Dermis microvascular lymphatic vessel endothelial cell (primary cell): ENCODE measurements around the gene CASP4. TPM values are rescaled to one million over a fixed set of nuclear protein-coding genes. Genes with fewer than 3 reads are reported as not detected.
"Not testable (repeated sequence)": the region's sequence is repeated elsewhere in the genome, so short reads cannot be mapped to it uniquely, and the experiment has no call there.

ENCODE experiments used
- DNase-seq, 2 donors: peaks; one replicate each; pipeline versions ENCODE4 v3.0.0 to v3.0.0-alpha.2; 2010; ENCODE audit warnings: low read depth in 2 of 2
- total RNA-seq: library from RNA; depleted of rRNA; stranded (reverse); fragments of >200 nt; gene quantifications from 2 replicates; pipeline ENCODE4 v1.2.1, GENCODE V29; 2014

Gene CASP4
- total RNA-seq, 1 donor from 2014 or later, result 177 TPM

DNA sequence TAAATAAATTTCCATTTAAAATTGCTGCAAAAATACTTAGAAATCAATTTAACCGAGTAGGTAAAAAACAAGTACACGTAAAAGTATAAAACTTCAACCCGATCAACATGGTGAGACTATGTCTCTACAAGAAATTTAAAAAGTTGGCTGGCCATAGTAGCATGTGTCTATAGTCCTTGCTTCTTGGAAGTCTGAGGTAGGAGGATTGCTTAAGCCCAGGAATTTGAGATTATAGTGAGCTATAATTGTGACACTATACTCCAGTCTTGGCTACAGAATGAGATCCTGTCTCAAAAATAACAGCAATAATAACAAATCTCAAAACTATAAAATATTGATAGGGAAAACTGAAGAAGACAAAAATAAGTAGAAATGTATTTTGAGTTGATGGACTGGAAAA, 11.1 kb downstream of the CASP4 start:
- DNase-seq, result no peak

DNA sequence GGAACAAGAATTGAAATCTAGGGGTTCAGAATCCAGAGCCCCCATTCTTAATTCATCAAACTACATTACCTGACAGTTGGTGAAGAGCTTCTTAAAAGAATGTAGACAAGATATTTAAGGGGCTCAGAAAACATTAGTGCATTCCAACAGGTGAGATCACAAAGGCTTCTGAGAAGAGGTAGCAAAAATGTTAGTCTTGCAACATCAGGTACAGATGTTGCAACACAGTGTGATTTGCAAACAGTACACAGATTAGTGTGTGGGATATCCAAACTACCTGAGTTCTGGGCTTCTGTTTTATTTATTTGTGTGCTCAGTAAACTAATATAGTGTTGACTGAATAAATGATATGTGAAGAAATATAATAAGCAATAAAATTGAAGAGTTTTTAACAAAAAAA, 11.8 kb downstream of the CASP4 start:
- DNase-seq, result no peak

DNA sequence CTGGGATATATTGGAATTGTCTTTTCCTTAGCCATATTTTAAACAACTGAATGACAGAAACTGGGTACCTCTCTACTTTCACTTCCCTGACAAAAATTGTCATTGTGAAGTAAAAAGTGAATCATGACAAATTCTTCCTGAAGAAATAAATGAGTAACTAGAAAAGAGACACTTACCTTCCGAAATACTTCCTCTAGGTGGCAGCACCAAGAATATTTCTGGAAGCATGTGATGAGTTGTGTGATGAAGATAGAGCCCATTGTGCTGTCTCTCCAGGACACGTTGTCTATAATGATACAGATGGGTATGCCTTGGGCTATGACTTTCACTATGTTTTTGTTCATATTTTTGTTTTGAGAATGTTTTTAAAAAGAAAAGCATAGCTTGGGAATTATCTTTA, 21.5 kb downstream of the CASP4 start:
- DNase-seq, result peak; percentile 65 to 78

DNA sequence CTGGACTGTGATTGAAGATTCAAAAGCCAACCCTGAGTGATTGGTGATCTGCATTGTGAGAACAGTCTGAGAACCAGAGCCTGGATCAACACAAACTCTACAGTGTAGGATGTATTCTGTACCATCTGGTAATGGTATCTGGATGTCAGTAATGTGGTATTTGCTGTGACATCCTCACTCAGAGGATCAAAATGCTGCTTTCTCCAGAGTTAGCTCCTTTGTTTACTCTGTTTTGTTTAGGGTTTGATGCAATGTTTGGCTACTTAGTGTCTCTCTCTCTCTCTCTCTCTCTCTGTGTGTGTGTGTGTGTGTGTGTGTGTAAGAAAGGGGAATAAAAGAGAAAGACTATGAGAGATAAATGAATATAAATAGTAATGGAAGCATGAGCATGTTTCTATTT, 24.3 kb downstream of the CASP4 start:
- no peak for DNase-seq

DNA sequence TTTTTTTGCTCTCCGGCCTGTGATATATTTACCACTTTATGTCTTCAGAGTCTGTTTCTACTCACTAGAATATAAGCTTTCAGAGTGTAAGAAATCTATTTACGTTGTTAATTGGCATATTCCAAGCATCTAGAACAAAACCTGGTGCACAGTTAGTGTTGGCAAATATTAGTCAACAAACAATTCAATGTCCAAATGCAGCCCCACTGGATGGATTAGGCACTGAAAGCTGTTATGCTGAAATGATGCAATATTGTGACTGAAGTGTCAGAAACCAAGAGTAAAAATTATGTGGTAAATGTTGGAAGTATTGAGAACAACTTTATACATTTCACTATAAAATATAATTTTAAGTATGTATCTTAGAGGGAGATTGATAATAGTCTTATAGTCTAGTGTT, 24.8 kb downstream of the CASP4 start:
- DNase-seq, result no peak

DNA sequence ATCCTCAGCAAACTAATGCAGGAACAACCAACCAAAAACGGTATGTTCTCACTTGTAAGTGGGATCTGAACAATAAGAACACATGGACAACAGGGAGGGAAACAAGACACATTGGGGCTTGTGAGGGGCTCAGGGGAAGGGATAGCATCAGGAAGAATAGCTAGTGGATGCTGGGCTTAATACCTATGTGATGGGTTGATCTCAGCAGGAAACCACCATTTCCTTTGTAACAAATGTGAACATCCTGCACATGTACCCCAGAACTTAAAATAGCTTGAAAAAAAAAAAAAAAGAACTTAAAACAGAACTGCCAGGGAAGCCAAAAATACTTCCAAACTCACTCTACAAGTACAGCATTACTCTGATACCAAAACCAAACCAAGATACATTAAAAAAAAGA, 33.8 kb downstream of the CASP4 start:
- DNase-seq, result peak in 1 of 2 donors; percentile 16

DNA sequence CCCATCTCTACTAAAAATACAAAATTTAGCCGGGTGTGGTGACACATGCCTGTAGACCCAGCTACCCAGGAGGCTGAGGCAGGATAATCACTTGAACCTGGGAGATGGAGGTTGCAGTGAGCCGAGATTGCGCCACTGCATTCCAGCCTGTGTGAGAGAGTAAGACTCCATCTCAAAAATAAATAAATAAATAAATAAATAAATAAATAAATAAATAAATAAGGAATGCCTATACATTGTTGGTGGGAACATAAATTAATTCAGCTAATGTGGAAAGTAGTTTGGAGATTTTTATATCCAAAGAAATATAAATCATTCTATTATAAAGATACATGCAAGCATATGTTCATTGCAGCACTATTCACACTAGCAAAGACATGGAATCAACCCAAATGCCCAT, 34.3 kb downstream of the CASP4 start:
- not testable (repeated sequence) for DNase-seq

DNA sequence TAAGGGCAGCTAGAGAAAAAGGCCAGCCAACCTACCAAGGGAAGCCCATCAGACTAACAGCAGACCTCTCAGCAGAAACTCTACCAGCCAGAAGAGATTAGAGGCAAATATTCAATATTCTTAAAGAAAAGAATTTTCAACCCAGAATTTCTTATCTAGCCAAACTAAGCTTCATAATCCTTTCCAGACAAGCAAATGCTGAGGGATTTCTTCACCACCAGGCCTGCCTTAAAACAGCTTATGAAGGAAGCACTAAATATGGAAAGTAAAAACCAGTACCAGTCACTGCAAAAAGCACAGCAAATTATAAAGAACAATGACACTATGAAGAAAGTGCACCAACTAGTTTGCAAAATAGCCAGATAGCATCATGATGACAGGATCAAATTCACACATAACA, 39.6 kb downstream of the CASP4 start:
- DNase-seq, result no peak

DNA sequence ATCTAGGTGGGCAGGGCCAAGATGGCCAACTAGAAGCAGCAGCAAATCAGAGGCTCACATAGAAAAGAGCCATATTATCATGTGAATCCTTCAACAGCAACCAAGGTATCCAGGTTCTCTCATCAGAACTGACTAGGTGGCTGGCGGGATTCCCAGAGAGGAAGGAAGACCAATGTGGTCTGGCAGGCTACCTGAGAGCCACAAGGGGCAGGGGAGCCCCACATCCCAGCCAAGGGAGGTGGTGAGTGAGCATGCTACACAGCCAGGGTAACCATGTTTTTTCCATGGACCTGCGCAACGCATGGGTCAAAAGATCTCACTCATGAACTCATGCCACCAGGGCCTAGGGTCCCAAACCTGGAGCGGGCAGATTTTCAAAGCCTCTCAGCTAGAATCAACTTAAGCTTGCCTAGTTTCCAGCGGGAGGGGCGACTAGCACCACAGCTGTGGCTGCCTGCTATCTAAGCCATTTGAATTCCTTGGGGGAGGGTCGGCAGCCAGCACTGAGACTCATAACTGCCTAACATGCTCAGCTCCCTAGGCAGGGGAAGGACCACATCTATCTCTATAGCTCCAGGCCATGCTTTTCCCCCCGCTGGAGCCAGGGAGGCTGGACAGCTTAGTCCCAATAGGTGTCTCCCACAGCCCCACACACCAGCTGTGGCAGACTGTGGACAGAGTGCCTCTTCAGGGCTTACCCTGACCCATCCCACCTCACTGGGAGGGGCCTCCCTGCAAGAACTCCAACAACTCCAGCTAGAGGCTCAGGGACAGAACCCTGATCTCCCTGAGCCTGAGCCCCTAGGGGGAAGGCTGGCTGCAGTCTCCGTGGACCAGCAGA, 41.4 kb downstream of the CASP4 start:
- peak; percentile 50 to 51 for DNase-seq

DNA sequence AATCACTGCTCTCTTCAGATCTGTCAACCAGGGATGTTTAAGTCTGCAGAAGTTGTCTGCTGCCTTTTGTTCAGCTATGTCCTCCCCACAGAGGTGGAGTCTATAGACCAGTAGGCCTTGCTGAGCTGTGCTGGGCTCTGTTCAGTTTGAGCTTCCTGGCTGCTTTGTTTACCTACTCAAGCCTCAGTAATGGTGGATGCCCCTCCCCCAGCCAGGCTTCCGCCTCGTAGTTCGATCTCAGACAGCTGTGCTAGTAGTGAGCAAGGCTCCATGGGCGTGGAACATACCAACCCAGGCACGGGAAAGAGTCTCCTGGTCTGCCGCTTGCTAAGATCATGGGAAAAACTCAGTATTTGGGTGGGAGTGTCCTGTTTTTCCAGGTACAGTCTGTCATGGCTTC, 42.5 kb downstream of the CASP4 start:
- no peak for DNase-seq

DNA sequence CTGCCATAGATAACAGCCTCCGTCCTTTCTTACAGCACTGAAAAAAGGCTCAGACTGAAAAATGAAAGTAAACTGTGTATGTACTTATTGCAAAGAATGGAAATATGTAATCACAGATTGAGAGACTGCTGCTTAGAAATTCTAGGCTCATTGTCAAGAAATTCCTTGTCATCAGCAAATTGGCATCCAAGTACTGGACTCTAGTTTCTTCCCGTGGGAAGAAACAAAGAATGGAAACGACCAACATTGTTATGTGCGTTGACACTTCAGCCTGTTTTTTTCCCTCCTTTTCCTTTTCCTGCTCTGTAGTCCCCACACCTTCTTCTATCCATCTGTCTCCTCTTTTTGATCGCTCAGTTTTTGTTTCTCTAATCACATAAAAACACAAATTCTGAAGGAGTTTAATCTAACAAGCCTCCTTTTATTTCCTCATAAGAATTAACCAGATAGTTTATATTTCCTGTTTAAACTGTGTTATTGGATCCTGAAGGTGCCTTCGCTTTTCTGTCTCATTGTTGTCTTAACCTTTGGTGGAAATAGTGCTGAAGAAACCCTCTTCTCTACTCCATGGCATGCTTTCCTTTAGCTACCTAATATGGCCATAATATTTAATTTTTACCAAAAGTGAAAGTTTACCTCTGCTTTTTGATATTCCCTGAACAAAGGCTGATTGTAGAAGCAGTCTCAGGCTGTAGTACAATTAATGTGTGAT, 50.1 kb downstream of the CASP4 start:
- DNase-seq, result peak; percentile 80 to 97

DNA sequence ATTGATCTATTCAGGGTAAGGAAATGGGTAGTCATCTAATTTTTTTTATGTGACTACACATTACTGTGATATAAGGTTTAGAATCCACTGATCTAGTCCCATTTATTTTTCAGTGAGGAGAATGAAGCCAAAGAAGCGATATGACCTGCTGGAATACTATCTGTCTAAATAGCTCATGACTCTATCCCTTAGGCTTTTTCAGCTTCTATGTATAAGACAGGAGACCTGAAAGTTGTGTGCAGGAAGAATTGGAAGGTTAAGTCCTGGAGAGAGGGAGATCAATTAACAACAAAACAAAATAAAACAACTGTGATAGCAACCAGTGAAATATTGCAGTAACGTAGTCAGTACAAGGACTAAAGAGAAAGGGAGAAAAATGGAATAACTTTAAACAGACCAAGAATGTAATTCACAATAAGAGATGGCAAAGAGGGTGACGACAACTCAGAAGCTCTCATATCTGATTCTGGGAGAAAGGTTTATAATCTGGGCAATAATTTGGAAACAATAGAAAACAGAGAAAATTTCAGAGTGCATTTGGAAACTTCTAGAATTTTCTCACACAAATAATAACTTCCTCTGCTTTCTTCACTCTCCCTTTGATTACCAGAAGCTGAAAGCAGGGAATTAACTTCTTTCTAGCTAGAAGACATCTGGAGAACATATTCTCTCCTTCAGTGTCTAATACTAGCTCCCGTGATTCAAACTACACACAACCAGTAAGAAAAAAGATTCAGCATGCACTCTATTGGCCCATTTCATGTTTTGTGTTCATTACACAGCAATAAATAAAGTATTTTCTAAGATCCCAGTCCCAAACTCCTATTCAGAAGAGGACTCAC, 50.9 kb downstream of the CASP4 start:
- DNase-seq, result no peak

DNA sequence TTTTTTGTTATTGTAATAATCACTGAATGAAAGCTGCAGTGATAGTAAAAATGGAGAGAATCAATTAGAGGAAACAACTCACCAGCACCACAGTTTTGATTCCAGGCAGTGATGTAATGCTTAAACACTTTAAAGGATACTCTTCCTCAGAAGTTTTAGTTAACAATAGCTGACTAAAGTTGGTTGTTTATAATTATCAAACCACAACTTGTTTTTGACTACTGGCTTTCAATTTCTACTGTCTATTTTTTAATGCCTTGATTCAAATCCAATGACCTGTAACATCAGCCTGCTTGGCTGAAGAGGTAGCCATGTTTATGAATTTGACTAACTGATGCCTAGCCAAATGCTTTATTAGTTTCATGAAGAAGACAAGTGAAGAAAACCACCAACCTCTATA, 51.9 kb downstream of the CASP4 start:
- DNase-seq, result peak in 1 of 2 donors; percentile 75

DNA sequence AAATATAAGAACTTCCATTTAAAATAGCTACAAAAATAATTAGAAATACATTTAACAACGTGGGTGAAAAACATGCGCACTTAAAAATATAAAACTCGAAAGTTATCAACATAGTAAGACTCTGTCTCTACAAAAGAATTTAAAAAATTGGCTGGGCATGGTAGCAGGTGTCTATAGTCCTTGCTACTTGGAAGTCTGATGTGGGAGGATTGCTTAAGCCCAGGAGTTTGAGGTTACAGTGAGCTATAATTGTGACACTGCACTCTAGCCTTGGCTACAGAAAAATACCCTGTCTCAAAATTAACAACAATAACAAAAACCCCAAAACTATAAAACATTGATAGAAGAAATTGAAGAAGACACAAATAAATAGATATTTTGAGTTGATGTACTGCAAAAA, 56.3 kb downstream of the CASP4 start:
- no peak for DNase-seq

DNA sequence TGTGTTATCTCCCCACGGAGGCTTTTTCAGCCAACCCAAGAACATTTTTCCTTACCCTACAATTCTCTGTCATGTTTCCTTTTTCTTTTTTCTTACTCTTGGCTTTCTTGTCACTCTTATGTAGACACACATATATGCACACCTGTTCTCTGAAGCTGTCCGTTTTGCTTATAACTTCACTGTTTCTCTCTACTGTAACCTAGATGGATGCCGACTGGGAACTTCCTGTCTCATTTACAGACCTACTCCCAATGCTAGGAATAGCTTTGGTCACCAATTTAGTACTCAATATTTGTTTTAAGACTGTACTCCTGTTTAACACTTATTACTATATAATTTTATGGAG, 60.2 kb downstream of the CASP4 start:
- no peak for DNase-seq

DNA sequence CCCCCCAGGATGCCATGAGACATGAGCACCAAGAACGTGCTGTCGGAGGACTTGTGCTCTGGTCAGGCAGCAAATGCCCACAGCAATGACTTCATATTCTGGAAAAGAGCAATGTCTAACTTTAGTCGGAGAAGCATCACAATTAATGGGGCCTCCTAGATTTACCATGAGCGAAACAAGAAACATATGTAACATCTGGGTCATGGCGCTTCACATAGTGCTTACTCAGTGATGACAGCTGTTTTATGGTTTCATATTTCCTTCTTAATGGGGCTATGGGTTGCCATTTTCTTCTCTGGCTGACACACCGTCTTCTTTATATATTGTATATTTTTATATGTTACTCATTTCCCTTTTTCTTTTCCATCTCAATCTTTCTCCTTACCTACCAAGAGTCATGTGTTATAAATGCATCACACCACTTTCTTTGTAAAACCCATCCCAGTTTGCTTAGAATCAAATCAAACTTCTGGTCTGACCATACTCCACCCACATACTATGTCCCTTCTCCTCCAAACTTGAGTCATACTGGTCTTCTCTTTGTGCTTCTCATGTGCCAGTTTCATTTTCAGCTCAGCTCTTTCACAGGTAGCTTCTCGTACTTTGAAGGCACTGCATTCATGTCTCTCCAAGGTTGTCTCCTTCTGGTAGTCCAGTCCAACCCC, 60.7 kb downstream of the CASP4 start:
- no peak for DNase-seq

DNA sequence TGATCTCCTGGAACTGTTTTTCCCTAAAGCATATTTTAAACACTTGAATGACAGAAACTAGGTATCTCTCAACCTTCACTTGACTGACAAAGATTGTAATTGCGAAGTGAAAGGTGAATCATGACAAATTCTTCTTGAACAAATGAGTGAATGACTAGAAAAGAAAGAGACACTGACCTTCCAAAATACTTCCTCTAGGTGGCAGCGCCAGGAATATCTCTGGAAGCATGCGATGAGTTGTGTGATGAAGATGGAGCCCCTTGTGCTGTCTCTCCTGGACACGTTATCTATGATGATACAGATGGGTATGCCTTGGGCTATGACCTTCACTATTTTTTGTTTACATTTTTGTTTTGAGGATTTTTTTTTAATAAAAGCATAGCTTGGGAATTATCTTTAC, 63.1 kb downstream of the CASP4 start:
- no peak for DNase-seq

DNA sequence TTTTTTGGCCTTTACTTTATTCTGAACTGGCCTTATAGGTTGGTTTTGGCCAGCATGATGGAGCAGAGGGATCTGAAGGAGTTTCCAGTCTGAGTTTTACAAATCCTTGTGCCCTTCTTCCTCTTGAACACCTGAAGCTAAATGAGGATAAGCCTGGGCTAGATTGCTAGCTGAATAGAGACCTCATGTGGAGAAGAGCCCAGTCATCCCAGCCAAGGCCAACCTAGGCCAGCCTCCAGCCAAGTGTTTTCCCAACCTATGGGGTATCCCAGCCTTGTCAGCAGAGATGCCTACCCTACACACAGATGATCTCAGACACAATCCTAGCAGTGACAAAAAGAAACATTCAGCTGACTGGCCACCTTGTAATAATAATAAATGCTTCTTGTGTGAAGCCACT, 69.1 kb downstream of the CASP4 start:
- DNase-seq, result peak; percentile 25 to 75

DNA sequence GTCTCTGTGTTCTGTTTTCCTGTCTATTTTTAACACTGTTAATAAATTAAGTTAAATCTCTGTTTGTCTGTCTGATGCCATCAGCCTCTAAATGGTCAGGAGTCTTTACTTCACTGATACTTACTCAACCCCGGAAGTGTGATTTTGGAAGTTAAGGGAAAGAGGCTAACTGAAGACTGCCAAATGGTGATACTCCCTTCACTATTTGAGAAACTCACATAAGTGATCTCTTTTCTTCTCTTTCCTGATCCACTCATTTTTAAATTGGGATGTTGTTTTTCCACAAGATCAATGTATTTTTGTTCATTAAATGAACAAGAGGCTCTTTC, 69.7 kb downstream of the CASP4 start:
- DNase-seq, result no peak

DNA sequence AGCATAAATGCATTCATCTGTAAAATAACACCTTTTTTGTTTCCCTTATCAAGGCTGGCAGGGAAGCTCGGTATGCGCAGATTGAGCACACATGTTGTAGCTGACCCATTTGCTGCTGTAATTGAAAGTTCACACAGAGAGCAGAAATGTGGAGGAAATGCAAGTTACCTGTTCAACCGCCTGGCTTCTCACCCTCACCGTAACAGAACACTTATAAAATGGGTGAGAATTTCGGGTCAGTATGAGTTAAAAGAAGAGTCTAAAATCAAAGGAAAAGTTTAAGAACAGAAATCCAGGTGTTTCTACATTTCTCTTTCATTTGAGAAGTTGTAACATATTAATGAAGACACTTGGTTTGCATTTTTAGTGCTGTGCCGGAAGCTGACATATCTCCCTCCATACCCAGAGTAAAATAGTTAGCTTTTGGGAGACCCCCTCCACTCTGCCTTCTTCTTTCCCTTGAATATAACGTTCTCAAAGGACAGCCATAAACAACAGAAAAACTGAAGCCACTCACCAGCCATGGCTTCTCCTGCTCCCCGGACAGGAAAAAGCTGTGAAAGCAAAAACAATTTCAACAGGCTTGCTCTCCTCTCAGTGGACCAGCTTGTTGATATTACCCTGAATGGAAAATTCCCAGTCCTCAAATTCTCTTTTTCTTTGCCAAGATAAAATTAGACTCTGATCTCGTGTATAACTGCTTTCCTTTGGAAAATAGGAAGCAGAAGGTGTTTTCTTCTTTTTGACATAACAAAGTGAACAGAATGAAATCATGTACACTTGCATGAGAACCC, 70.3 kb downstream of the CASP4 start, which contains the start of gene CASP12:
Gene CASP12, minus strand, starts transcription at position 570 of the 794 bp plus-strand sequence.
- DNase-seq, result peak; percentile 98

DNA sequence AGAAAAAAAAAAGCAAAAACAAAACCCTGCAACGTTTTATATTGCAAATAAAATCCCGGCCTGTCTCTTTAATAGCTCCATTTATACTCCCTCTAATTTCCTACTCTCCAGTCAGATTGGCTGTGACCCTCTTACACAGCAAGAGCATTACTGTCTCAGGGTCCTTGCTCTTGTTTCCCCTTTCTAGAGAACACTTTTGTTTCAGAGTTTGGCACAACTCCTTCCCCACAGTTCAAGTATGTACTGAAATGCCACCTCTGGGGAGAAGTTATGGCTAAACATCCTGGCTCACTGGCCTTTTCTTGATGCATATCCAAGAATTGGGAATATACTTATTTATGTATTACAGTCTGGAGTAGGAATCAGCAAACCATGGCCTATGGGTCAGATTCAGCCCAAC, 72.7 kb downstream of the CASP4 start:
- peak in 1 of 2 donors; percentile 73 for DNase-seq
